GM23338 (cell line): ENCODE measurements around the gene ADAM10. TPM values are rescaled to one million over a fixed set of nuclear protein-coding genes. Genes with fewer than 3 reads are reported as not detected.

Experiments used
- ATAC-seq: fragments of 200-7000 bp; cut with Tn5 transposase; 3 replicates; pipeline ENCODE4 v1.9.1; 2020
- DNase-seq: peaks from one replicate; pipeline ENCODE4 v3.0.0-alpha.2; 2015; ENCODE audit warnings: low spot score
- H2AFZ ChIP-seq: fragments of 200-600 bp; sonication (generic); 2 replicates; pipeline ENCODE4 v1.8.0; 2016; ENCODE audit warnings: antibody characterized with exemption, mild to moderate bottlenecking, moderate library complexity
- H3F3A ChIP-seq: fragments of 200-600 bp; sonication (generic); replicated peaks from 2 replicates; pipeline ENCODE4 v1.8.0; 2017; ENCODE audit warnings: antibody characterized with exemption, mixed run types, low read depth
- H3K27ac ChIP-seq: fragments of 200-600 bp; sonication (generic); 2 replicates; pipeline ENCODE4 v1.6.1; 2016; ENCODE audit warnings: low read depth
- H3K27me3 ChIP-seq: fragments of 200-600 bp; sonication (generic); 2 replicates; pipeline ENCODE4 v1.8.0; 2016; ENCODE audit warnings: mild to moderate bottlenecking, mixed run types, moderate library complexity; ENCODE audit not compliant: insufficient read depth
- H3K36me3 ChIP-seq: fragments of 200-600 bp; sonication (generic); 2 replicates; pipeline ENCODE4 v1.8.0; 2016; ENCODE audit warnings: mild to moderate bottlenecking; ENCODE audit not compliant: insufficient read depth
- H3K4me1 ChIP-seq: fragments of 200-600 bp; sonication (generic); 2 replicates; pipeline ENCODE4 v1.8.0; 2016; ENCODE audit warnings: mild to moderate bottlenecking, moderate library complexity; ENCODE audit not compliant: insufficient read depth
- H3K4me2 ChIP-seq: fragments of 200-600 bp; sonication (generic); 2 replicates; pipeline ENCODE4 v1.7.1; 2017; ENCODE audit warnings: mixed run types
- H3K4me3 ChIP-seq: fragments of 200-600 bp; sonication (generic); 2 replicates; pipeline ENCODE4 v1.6.1; 2016; ENCODE audit warnings: mixed run types
- H3K79me2 ChIP-seq: fragments of 200-600 bp; sonication (generic); replicated peaks from 2 replicates; pipeline ENCODE4 v1.8.0; 2017; ENCODE audit warnings: mild to moderate bottlenecking; ENCODE audit not compliant: insufficient read depth
- H3K9me2 ChIP-seq: fragments of 200-600 bp; sonication (generic); 2 replicates; pipeline ENCODE4 v1.8.0; 2017; ENCODE audit not compliant: insufficient read depth
- H4K20me1 ChIP-seq: fragments of 200-600 bp; sonication (generic); replicated peaks from 2 replicates; pipeline ENCODE4 v1.8.0; 2017; ENCODE audit warnings: mild to moderate bottlenecking; ENCODE audit not compliant: insufficient read depth
- H3K27ac Mint-ChIP-seq: 2 replicates; pipeline ENCODE4 v1.8.0; 2020; ENCODE audit warnings: inconsistent platforms, mild to moderate bottlenecking, moderate library complexity, mixed read lengths
- H3K27me3 Mint-ChIP-seq: 3 replicates; pipeline ENCODE4 v1.8.0; 2022; ENCODE audit warnings: low read depth, mild to moderate bottlenecking, moderate library complexity, mixed read lengths, inconsistent platforms; ENCODE audit not compliant: insufficient read depth, poor library complexity
- H3K36me3 Mint-ChIP-seq: 3 replicates; pipeline ENCODE4 v1.8.0; 2021; ENCODE audit warnings: low read depth, mild to moderate bottlenecking, inconsistent platforms, moderate library complexity, mixed read lengths
- H3K4me1 Mint-ChIP-seq: 3 replicates; pipeline ENCODE4 v1.8.0; 2020; ENCODE audit warnings: mild to moderate bottlenecking, inconsistent platforms, mixed read lengths
- H3K4me3 Mint-ChIP-seq: 3 replicates; pipeline ENCODE4 v1.8.0; 2021; ENCODE audit warnings: moderate library complexity, mild to moderate bottlenecking, inconsistent platforms, mixed read lengths
- H3K9me3 Mint-ChIP-seq: 3 replicates; pipeline ENCODE4 v1.8.0; 2020; ENCODE audit warnings: moderate library complexity, mild to moderate bottlenecking, inconsistent platforms, mixed read lengths
- CREB1 ChIP-seq: fragments of 250-450 bp; sonication (Bioruptor Pico); IDR thresholded peaks from 2 replicates; pipeline ENCODE4 v1.5.0; 2020; ENCODE audit warnings: low read depth, mild to moderate bottlenecking, moderate library complexity
- JUNB ChIP-seq: IDR thresholded peaks from one replicate; pipeline ENCODE4 v1.6.1; 2016; ENCODE audit warnings: antibody characterized with exemption; ENCODE audit not compliant: unreplicated experiment
- POLR2AphosphoS5 ChIP-seq: IDR thresholded peaks from 2 replicates; pipeline ENCODE4 v1.6.1; 2016; ENCODE audit warnings: antibody characterized with exemption, low read depth
- STAT1 ChIP-seq: IDR thresholded peaks from one replicate; pipeline ENCODE4 v1.6.1; 2016; ENCODE audit warnings: antibody characterized with exemption; ENCODE audit not compliant: unreplicated experiment
- ZNF114 ChIP-seq: fragments of 250-450 bp; sonication (Bioruptor Pico); IDR thresholded peaks from 2 replicates; pipeline ENCODE4 v1.5.0; 2020; ENCODE audit warnings: mild to moderate bottlenecking, moderate library complexity
- polyA plus RNA-seq: library from polyadenylated mRNA; unstranded; fragments of >200 nt; fragmentation: Nextera tagmentation; extraction: Ambion mirVana; gene quantifications from 2 replicates; pipeline ENCODE4 v1.2.1, GENCODE V29; 2016
- total RNA-seq: library from RNA; depleted of rRNA; stranded (reverse); fragments of >200 nt; shearing (Covaris generic); gene quantifications from 2 replicates; pipeline ENCODE4 v1.2.3, GENCODE V29; 2014
- TF ChIP-seq, protein P1 (sequence below), 2 experiments: fragments of 200-600 bp in 1 of 2; sonication (generic) in 1 of 2; conservative IDR thresholded peaks; 2 replicates each; pipeline versions ENCODE4 v1.5.1 to v1.6.1; 2016 to 2017; ENCODE audit warnings: antibody characterized with exemption in 2 of 2, low read depth in 2 of 2, mild to moderate bottlenecking in 2 of 2, moderate library complexity in 1 of 2

ADAM10 gene
- total and polyA plus RNA-seq, 2 experiments from 2014 or later: 25.0 to 114 TPM

DNA sequence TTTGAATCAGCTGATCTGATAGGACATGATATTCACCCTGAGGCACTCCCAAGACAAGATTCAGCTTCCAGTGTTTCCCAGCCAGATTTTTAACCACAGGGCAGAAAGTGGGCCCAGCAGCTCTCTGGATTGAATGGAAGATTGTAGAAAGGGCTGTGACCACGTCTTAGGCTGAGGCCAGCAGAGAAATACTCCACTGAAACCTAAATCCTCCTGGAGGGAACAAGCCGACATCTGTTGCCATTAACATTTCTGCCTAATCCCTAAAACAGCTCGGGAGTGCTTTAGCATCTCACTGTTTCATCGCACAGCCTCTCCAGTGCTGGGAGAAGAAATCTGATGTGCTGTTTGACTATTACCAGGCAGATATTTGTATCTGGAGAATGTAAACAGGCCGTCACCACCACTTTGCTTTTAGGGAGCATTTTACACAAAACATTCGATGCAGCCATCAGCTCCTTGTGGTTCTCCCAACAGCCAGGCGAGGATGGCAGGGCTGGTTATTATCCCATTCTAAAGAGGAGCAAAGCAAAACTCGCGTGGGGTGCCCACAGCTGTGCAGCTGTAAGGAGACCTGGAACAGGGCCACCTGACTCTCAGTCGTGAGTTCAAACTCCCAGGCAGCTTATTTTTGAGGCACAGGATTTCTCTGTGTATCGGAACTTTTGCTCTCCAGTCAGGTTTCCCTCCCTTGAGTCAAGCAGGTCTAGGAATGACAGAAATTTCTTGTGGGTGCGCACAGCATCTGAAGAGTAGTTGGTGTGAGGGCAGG, 200.3 kb downstream of the ADAM10 start:
- H3K27ac ChIP-seq: no peak overlapping the region
- Mint-ChIP-seq H3K36me3 (no peaks in the 10 kb centered on the region), H3K9me3 (no peaks in the 10 kb centered on the region), H3K4me3 (no peak overlapping the region), H3K27me3 (peaks cover 12% of the 10 kb centered on the region), H3K4me1 (peaks cover 21% of the 10 kb centered on the region), H3K27ac (peak overlapping the region; percentile 41; the same call in 1 of the 2 replicates)
- H3K27me3 ChIP-seq: no peaks in the 10 kb centered on the region
- no peak overlapping the region for H3K4me2 ChIP-seq
- H3K79me2 ChIP-seq: no peaks in the 10 kb centered on the region
- no peak for TF ChIP-seq STAT1
- H4K20me1 ChIP-seq: no peaks in the 10 kb centered on the region
- no peak overlapping the region for H2AFZ ChIP-seq
- DNase-seq (no peak), ATAC-seq (no peak)
- H3K4me1 ChIP-seq: peaks cover 8% of the 10 kb centered on the region
- no peaks in the 10 kb centered on the region for H3F3A ChIP-seq
- no peaks in the 10 kb centered on the region for H3K36me3 ChIP-seq
- H3K9me2 ChIP-seq: 0 out of 2 replicates have a peak, but pooled peaks cover 3% of the 10 kb centered on the region
- H3K4me3 ChIP-seq: no peak overlapping the region

DNA sequence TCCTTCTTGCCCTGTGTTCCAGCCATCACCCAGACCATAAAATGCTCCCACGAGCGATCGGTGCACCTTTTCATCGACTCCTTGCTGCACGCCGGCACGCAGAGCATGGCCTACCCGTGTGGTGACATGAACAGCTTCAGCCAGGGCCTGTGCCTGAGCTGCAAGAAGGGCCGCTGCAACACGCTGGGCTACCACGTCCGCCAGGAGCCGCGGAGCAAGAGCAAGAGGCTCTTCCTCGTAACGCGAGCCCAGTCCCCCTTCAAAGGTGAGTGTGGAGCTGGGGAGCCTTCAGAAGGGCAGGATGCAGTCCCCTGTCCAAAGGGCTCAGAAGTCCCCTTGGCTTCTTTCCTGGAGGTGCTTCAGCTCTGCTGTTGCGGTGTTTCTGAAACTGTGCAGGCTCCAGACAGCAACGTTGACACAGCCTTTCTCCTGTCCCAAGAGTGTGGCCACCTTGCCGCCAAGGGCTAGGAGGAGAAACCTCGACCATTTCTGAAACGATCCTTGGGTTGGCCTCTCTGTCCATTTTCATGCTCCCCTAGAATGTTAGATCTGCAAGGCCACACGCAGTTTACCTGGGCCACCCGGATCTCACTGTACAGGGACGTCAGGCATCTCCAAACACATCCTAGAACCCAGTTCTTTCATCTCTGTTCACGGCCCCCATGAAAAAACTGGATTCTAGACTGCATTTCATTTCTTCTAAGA, 201.0 kb downstream of the ADAM10 start:
- ATAC-seq (no peak), DNase-seq (no peak)
- peaks cover 12% of the 10 kb centered on the region for H3K27me3 Mint-ChIP-seq
- peaks cover 8% of the 10 kb centered on the region for H3K4me1 ChIP-seq
- no peaks in the 10 kb centered on the region for H3K36me3 Mint-ChIP-seq
- no peaks in the 10 kb centered on the region for H4K20me1 ChIP-seq
- peak overlapping the region; percentile 69; the same call in 1 of the 2 replicates for H2AFZ ChIP-seq
- no peaks in the 10 kb centered on the region for H3K9me3 Mint-ChIP-seq
- H3K27ac ChIP-seq: no peak overlapping the region
- no peak overlapping the region for H3K4me2 ChIP-seq
- H3K36me3 ChIP-seq: no peaks in the 10 kb centered on the region
- TF ChIP-seq ZNF114 (CRISPR knock-in tag): no peak
- H3F3A ChIP-seq: no peaks in the 10 kb centered on the region
- H3K27ac Mint-ChIP-seq: peak overlapping the region; percentile 41; the same call in 1 of the 2 replicates
- no peak overlapping the region for H3K4me3 ChIP-seq
- H3K4me1 Mint-ChIP-seq: peaks cover 18% of the 10 kb centered on the region
- H3K79me2 ChIP-seq: no peaks in the 10 kb centered on the region
- no peaks in the 10 kb centered on the region for H3K27me3 ChIP-seq
- 0 out of 2 replicates have a peak, but pooled peaks cover 3% of the 10 kb centered on the region for H3K9me2 ChIP-seq
- no peak overlapping the region for H3K4me3 Mint-ChIP-seq

DNA sequence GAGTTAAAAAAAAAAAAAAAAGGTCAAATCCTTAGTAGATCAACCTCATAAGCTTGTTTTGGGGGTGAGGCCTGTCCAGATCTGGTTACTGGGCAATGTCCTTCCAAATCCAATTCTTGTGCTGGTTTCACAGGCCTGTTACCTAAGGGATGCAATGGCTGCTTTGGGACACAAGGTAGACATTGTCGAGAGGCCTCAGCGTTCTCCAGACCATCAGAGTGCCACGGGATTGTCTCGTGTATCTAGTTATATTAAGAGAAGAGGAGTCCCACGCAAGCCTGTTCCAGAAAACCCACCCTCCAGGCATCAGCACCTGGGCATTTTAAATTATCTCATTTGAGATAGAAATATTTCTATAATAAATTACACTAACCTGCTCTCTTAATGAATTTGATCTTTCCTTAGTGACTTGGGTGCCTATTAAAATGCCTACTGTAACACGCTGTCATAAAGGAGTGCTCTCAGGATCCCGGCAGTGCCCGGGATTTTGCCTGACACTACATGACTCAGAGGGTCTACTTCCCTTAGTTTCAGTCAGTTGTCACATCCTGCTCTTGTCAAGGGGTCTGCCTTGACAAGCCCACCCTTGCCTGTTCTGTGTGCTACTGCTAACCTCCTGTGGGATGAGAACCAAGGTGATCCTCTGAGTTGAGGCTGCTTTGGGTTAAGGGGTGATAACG, 201.7 kb downstream of the ADAM10 start:
- Mint-ChIP-seq H3K27ac (no peak overlapping the region), H3K27me3 (peaks cover 11% of the 10 kb centered on the region), H3K4me3 (no peak overlapping the region), H3K36me3 (no peaks in the 10 kb centered on the region), H3K4me1 (peaks cover 14% of the 10 kb centered on the region), H3K9me3 (no peaks in the 10 kb centered on the region)
- H3K4me3 ChIP-seq: no peak overlapping the region
- no peaks in the 10 kb centered on the region for H3K79me2 ChIP-seq
- no peaks in the 10 kb centered on the region for H3K27me3 ChIP-seq
- H3K36me3 ChIP-seq: no peaks in the 10 kb centered on the region
- H3K4me2 ChIP-seq: no peak overlapping the region
- DNase-seq (no peak), ATAC-seq (no peak)
- peak overlapping the region; percentile 69; the same call in 1 of the 2 replicates for H2AFZ ChIP-seq
- H3K9me2 ChIP-seq: 0 out of 2 replicates have a peak, but pooled peaks cover 3% of the 10 kb centered on the region
- H4K20me1 ChIP-seq: no peaks in the 10 kb centered on the region
- H3F3A ChIP-seq: no peaks in the 10 kb centered on the region
- H3K27ac ChIP-seq: no peak overlapping the region
- TF ChIP-seq POLR2AphosphoS5: no peak
- TF ChIP-seq JUNB: no peak
- TF ChIP-seq ZNF114 (CRISPR knock-in tag): no peak
- no peak for TF ChIP-seq CREB1 (CRISPR knock-in tag)
- TF ChIP-seq, protein P1, sequence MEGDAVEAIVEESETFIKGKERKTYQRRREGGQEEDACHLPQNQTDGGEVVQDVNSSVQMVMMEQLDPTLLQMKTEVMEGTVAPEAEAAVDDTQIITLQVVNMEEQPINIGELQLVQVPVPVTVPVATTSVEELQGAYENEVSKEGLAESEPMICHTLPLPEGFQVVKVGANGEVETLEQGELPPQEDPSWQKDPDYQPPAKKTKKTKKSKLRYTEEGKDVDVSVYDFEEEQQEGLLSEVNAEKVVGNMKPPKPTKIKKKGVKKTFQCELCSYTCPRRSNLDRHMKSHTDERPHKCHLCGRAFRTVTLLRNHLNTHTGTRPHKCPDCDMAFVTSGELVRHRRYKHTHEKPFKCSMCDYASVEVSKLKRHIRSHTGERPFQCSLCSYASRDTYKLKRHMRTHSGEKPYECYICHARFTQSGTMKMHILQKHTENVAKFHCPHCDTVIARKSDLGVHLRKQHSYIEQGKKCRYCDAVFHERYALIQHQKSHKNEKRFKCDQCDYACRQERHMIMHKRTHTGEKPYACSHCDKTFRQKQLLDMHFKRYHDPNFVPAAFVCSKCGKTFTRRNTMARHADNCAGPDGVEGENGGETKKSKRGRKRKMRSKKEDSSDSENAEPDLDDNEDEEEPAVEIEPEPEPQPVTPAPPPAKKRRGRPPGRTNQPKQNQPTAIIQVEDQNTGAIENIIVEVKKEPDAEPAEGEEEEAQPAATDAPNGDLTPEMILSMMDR (conservative IDR thresholded peaks at IDR 0.05; ENCODE audit: low read depth in 2 of 2): no peak
- peaks cover 8% of the 10 kb centered on the region for H3K4me1 ChIP-seq
